ENCODE results near the gene SLC2A10. TPM values are rescaled to one million over a fixed set of nuclear protein-coding genes. Genes with fewer than 3 reads are reported as not detected.
"Not testable (repeated sequence)": the region's sequence is repeated elsewhere in the genome, so short reads cannot be mapped to it uniquely, and the experiment has no call there.

Gene SLC2A10
- total and polyA plus RNA-seq, 7 donors, result 6.4 to 28.2 (median 9.4) TPM

- WGBS, 2 donors, result 74 to 76% methylated on average over 14 of the region's 14 CpGs
- no peak overlapping the region for H3K4me3 ChIP-seq
- no peak overlapping the region for H3K27ac ChIP-seq
- H3K36me3 ChIP-seq, result peaks cover 0 to under 1% (median 0%) of the 10 kb centered on the region in 4 donors
- H3K9me3 ChIP-seq, result peaks cover 0 to 4% (median under 1%) of the 10 kb centered on the region in 4 donors
- intact Hi-C loops (cut with DNase I), result no loop called here
- no peaks in the 10 kb centered on the region for H3K27me3 ChIP-seq
- no peak for TF ChIP-seq EP300 (IDR thresholded peaks at IDR 0.05)
- TF ChIP-seq CTCF (IDR thresholded peaks at IDR 0.05), result no peak
- no peak for TF ChIP-seq POLR2A (IDR thresholded peaks at IDR 0.05)
- no peak for TF ChIP-seq POLR2AphosphoS5 (IDR thresholded peaks at IDR 0.05)
- no peaks in the 10 kb centered on the region for H3K4me1 ChIP-seq
- DNase-seq, result no peak
Measured at GRCh38 chr20:46674253-46675083, 35.0 kb upstream of the SLC2A10 start.

DNA sequence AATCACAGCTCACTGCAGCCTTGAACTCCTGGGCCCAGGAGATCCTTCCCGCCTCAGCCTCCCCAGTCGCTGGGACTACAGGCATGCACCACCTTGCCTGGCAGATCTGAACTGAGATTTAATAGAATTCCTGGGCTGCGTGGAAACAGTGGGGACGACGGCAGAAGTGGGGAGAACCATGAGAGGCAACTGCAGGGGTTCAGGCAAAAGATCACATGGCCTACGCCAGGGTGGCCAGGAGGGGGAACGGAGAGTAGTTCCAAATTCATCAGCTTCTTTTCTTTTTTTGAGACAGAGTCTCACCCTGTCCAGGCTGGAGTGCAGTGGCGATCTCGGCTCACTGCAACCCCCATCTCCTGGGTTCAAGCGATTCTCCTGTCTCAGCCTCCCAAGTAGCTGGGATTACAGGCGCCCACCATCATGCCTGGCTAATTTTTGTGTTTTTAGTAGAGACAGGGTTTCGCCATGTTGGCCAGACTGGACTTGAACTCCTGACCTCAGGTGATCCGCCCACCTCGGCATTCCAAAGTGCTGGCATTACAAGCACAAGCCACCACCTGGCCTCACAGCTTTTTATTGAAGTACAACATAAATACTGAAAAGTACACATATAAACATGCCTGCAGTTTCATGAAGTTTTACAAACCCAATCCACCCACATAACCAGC lies 32.7 kb upstream of the SLC2A10 start:
- H3K4me3 ChIP-seq; H3K4me1 ChIP-seq; H3K36me3 ChIP-seq; intact Hi-C loops (cut with DNase I); H3K27ac ChIP-seq; DNase-seq; H3K9me3 ChIP-seq; H3K27me3 ChIP-seq: not testable (repeated sequence)
- WGBS, 2 donors, result 77 to 87% methylated on average over 13 to 14 of the region's 14 CpGs

DNA sequence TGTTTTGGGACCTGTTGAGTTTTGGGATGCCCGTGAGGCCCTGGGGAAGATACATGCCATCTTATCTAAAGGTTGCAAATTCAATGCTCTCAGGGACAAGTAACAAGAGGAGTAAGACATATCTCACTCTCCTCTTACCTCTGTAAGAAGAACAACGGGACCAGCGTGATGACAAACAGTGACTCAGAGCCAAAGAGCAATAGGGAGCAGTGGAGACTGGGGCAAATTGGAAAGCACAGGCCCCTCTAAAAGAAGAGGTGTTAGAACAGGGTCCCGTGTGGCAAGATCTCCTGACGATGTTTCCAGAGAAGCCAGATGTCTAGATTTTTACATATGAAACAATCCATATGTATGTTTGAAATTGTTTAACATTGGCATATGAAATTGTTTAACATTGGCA lies 31.8 kb upstream of the SLC2A10 start:
- DNase-seq, result no peak
- 84 to 87% methylated on average over 5 of the region's 5 CpGs for WGBS, 2 donors
- H3K4me3 ChIP-seq, result no peak overlapping the region
- no peak overlapping the region for H3K27ac ChIP-seq
- no peak for TF ChIP-seq EP300 (IDR thresholded peaks at IDR 0.05)
- TF ChIP-seq POLR2AphosphoS5 (IDR thresholded peaks at IDR 0.05), result no peak
- TF ChIP-seq POLR2A (IDR thresholded peaks at IDR 0.05), result no peak
- no peaks in the 10 kb centered on the region for H3K27me3 ChIP-seq
- H3K36me3 ChIP-seq, result peaks cover 0 to 5% (median 0%) of the 10 kb centered on the region in 4 donors
- H3K4me1 ChIP-seq, result peaks cover 0 to 8% (median 2%) of the 10 kb centered on the region in 4 donors
- H3K9me3 ChIP-seq, result no peaks in the 10 kb centered on the region
- intact Hi-C loops (cut with DNase I), result no loop called here

DNA sequence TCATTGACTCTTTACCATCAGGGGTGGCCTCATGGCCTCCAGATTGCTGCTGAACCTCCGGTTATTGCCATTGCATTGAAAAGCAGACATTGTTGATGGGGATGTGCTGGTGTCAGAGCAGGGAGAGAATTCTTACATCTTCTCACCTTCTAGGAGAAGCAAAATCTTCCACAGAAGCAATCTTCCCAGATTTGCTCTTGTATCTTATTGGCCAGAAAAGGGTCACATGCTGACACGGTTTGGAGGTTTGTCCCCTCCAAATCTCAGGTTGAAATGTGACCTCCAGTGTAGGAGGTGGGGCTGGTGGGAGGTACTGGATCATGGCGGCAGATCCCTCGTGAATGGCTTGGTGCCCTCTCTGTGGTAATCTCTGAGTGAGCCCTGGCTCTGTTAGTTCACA lies 30.9 kb upstream of the SLC2A10 start:
- TF ChIP-seq EP300 (IDR thresholded peaks at IDR 0.05) (no peak), POLR2A (IDR thresholded peaks at IDR 0.05) (no peak), POLR2AphosphoS5 (IDR thresholded peaks at IDR 0.05) (no peak), CTCF (IDR thresholded peaks at IDR 0.05) (no peak)
- peaks cover 0 to 5% (median 0%) of the 10 kb centered on the region in 4 donors for H3K36me3 ChIP-seq
- no peak for DNase-seq
- H3K4me3 ChIP-seq, result no peak overlapping the region
- H3K4me1 ChIP-seq, result peaks cover 0 to 17% (median 10%) of the 10 kb centered on the region in 4 donors
- 87 to 90% methylated on average over 4 of the region's 4 CpGs for WGBS, 2 donors
- no peaks in the 10 kb centered on the region for H3K27me3 ChIP-seq
- intact Hi-C loops (cut with DNase I), result no loop called here
- no peaks in the 10 kb centered on the region for H3K9me3 ChIP-seq
- no peak overlapping the region for H3K27ac ChIP-seq

- peaks cover 0 to 13% (median 0%) of the 10 kb centered on the region in 4 donors for H3K36me3 ChIP-seq
- intact Hi-C loops (cut with DNase I), result loop anchor here (5.0 to 10.0 kb wide), 3 partner anchors 118 to 586 kb away; partner anchors contain the start of gene ZNF334
- H3K4me3 ChIP-seq, result no peak overlapping the region
- WGBS, 2 donors, result 96 to 97% methylated on average over 2 of the region's 2 CpGs
- no peaks in the 10 kb centered on the region for H3K9me3 ChIP-seq
- no peak for DNase-seq
- peaks cover 0 to 31% (median 20%) of the 10 kb centered on the region in 4 donors for H3K4me1 ChIP-seq
- no peak overlapping the region for H3K27ac ChIP-seq
- TF ChIP-seq EP300 (IDR thresholded peaks at IDR 0.05), result no peak
- TF ChIP-seq CTCF (IDR thresholded peaks at IDR 0.05), result no peak
- TF ChIP-seq POLR2AphosphoS5 (IDR thresholded peaks at IDR 0.05), result no peak
- no peak for TF ChIP-seq POLR2A (IDR thresholded peaks at IDR 0.05)
- H3K27me3 ChIP-seq, result no peaks in the 10 kb centered on the region
Measured at GRCh38 chr20:46680684-46681031, 28.8 kb upstream of the SLC2A10 start.
